ENCODE measurements around the gene SERPINH1.

The SERPINH1 gene

DNA sequence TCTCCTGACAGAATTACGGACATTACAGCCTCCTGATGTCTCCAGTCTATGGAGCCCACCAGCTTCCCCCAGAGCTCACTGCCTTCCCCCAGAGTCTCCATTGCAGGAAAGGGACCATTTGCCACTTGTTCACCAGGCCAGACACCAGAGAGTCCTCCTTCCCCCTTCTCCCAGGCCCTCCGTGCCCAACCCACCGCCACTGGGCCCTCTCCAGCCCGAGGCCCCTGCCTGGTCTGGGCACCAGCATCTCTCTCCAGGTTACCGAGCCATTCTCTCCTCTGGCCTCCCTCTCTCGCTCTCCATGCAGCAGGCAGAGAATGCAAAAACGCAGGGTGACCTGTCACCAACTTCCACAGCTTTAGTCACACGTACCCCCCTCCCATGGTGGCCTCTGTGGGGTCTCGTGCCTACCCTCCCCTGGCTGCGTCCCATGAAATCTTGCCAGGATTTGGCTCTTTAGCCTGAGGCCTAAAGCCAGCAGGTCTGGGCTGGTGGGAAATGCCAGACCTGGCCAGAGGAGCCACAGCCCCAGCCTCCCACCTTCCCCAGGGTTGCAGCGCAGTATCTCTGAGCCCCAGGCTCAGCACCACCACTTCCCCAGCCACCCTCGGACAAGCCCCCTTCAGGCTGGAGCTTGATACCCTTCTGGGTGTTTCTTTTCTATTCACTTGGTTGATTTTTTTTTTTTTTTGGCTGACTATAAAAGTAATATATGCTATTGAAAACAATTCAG lies 6.8 kb upstream of the SERPINH1 start:
- no peak for DNase-seq (ENCODE audit: low read depth, low spot score)

DNA sequence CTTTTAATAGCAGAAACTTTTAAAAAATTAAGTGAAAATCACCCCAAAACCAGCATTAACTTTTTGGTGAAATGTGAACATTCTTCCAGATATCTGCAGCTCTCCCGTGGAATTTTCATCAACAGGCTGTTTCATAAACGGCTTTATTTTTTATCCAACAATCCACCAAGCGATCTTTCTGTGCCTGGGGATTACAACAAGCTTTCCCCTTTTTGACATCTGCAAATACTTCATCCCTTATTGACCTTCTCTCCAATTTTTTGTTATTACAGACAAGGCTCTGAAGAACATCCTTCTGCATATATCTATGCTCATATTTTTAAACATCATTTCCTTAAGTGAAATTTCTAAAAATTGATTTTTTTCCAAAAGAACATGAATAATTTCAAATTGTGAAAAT lies 5.8 kb upstream of the SERPINH1 start:
- no peak for DNase-seq (ENCODE audit: low read depth, low spot score)

DNA sequence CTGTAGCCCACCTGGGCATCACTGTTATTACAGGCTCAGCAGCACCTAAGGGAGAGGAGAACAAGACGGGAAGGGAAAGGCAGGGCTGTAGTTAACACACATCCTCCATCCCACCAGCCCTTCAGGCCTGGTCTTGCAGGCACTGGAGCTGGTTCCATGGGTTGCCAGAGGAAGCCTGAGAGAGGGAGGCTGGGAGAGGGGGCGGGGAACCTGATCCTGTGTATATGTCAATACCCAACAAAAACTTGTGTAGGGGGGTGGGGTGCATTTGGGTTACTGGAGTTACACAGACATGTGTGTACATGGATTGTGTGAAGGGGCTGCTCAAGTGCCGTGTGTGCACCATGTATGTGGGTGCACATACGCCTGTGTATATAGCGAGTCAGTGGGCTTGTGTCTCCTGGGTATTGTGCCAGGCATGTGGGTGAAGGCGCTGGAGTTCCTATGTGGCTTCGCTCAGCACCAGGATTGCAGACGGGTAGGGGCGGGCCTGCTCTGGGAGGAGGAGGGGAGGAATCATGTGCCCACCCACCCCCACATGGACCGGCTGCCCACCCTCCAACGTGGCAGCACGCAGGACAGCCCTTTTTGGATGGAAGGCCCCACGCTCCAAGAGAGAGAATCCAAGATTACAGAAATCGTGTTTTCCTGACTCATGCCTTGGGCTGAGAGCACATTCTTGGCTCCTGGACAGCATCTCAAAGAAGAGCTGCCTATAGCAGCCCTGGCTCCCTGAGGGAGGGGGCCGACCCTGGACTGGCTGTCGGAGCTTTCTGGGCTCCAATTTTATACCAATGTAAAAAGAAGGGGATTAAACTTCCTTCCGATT lies 4.2 kb upstream of the SERPINH1 start:
- no peak for DNase-seq (ENCODE audit: low read depth, low spot score)

DNA sequence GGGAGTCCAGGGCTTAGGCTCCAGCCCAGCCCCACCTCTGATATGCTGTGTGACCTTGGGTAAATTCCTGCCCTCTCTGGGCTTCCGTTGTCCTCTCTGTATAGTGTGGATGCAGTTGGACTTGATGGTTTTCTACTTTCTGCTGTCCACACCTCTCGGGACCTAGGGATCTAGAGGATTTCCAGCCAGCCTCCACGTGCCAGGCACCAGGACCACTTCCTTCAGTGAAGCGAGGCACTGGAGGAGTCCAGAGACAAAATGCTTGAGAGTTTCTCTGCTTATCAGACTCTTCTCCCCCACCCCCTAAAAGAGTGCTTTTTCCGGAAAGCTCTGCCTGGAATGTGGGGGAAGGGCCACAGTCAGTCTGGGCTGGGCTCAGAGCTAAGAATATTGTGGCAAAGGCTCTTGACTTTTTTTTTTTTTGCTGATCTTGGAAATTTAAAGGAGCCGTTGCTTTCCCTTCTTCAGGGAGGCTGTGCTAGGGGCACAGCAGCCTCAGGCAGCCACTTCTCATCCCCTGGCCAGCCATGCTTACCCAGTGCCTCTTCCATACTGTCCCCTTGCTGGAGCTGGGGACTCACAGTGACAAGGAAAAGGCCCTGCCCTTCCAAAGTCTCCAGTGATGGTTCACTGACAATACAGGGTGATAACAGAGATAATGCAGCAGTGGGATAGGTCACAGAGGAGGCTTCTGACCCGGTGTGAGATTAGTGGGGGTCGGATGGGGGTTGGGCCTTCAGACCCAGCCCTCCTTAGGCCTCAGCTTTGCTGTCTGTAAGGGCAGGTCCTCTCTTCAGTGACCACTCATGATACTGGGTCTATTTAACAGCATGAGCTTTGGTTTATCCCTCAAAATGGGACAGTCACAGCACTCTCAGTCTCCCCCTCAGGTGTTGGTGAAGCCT lies 2.9 kb upstream of the SERPINH1 start:
- no peak for DNase-seq (ENCODE audit: low read depth, low spot score)

DNA sequence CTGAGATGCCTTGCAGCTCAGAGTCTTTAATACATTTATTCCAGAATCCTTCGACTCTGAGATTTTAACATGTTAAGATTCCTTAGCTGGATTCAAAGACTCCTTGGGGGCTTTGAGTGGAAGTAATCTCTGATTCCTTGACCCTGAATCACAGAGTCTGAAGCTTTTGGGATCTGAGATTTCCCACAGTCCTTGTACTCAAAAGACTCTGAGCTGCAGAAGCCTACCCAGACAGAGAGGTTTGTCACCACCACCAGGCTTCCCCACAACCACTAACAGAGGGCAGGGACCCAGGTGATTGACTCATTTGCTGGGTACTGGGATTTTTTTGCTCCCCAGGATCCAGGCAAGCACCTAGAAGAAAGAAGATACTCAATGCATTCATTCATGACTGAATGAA lies 1.4 kb upstream of the SERPINH1 start:
- no peak for DNase-seq (ENCODE audit: low read depth, low spot score)

DNA sequence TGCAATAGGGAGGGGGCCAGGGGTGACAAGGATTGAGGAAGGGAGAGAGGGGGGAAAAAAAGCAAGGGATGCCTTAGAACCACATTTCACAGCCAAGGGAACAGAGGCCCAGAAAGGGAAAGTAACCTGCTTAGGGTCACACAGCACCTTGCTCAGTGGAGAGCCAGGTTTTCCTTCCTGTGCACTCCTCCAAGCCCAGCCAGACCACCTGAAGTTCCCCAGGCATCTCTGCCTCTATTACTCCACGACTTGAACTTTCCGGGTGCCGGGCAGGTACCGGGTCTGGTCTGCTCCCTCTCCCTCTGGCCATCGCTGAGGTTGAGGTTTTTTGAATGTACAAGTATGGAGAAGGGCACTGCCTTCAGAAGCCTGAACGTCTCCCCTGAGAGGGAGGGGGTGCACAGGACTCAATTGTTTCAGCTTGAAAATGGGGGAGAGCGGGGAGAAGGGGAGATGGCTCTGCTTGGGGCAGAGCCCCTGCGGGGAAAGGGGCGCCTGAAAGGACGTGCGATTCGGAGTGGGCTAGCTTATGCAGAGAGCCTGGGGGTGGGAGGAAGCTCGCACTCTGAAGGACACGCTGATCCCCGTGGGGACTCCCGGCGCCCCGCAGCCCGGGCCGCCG lies 516 bp upstream of the SERPINH1 start:
- DNase-seq (ENCODE audit: low read depth, low spot score), result no peak

DNA sequence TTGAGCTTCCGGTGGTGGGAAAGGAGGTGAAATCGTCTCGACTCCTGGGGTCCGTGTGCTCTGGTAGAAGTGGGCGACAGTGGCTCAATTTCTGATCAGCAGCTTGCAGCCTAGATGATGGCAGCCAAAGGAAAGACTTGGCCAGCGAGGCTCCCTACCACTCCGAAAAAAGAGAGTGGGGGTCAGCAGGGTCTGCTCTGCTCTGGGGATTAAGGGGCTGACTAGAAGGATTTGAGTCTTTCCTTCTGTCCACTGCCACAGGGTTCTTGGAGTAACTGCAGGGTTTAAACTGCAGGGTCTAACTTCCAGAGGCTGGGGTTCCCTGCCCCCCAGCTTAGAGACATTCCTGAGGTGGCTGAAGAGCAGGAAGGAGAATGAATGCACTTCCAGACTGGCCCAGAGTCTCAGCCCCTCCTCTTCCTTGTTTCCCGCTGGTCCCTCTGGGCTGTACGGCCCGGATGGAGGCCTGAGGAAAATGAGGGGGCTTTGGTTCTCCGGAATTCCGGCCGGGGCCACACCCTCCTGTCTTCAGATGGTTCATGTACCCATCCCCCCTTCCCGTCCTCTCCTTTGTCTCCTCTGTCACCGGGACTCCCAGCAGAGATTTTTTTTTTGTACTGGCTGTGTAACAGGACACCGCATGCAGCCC lies 907 bp downstream of the SERPINH1 start:
- no peak for DNase-seq (ENCODE audit: low read depth, low spot score)

DNA sequence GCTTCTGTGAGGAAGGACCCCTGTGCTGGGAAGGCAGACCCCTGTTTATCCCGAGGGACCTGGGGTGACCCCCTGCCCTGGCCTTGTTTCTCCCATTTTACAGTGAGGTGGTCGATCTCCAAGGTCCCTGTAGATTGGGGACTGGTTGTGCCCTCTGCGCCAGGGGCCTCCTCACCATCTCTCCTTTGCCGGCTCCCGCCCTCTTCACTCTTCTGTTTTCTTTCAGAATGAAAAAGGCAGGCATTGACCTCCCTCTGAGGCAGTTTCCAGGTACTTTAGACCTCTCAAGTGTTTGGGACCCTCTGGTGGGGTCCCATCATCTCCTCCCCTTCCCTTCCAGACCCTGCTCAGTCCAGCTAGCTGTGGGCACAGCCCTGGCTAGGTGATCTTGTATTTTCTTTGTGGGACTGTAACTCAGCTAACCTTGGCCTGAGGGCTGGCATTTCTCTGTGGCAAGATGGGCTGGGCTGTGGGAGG lies 1.5 kb downstream of the SERPINH1 start:
- no peak for DNase-seq (ENCODE audit: low read depth, low spot score)

DNA sequence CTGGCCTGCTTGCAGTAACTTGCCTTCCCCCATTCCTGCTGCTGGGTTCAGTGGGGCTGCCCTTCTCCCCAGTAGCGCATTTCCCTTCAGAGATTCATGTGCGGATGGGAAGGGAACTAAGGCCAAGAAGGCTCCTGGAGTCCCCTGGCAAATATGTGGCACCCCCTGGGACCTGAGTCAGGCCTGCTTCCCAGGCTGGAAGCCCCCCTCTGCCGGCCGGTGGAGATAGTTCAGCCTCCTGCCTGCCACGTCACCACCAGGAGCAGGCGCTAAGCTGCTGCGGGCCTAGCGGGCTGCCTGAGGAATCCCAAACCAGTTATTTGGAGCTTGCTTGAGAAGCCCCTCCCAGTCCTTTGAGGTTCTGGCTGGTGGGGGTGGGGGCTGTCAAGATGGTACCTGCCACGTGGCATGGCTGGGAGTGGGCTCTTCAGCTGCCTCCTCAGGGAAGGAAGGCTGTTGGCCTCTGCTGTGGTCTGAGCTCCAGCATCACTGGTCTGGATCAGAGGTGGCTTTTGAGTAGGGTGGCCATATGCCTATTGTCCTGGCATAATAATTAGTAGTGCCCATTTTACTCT lies 2.0 kb downstream of the SERPINH1 start:
- no peak for DNase-seq (ENCODE audit: low read depth, low spot score)

DNA sequence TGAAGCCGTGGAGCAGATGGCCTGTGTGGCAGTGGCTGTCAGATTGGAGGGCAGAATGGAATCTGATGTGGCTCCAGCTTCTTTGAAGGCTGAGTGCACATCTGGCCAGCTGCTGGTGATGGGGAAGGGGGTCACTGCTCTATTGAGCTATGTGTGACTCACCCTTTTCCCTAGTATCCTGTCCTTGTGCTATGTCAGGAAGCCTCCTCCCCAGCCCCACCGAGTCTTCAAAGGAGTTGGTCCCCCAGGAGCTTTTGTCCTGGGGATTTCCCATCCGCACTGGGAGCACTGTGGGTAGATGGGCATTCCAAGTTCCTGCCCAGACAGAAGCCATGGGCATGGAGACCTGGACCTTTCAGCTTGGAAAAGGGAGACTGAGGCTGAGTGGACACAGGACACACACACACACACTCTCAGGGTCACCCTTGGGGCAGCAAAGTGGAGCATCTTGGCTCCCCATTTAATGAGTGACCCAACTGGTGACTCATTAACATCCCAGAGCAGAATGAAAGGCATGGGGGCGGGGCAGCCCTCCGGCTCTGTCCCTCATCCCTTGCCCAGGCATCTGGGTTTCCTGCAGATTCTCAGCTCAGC lies 3.3 kb downstream of the SERPINH1 start:
- DNase-seq (ENCODE audit: low read depth, low spot score), result no peak

DNA sequence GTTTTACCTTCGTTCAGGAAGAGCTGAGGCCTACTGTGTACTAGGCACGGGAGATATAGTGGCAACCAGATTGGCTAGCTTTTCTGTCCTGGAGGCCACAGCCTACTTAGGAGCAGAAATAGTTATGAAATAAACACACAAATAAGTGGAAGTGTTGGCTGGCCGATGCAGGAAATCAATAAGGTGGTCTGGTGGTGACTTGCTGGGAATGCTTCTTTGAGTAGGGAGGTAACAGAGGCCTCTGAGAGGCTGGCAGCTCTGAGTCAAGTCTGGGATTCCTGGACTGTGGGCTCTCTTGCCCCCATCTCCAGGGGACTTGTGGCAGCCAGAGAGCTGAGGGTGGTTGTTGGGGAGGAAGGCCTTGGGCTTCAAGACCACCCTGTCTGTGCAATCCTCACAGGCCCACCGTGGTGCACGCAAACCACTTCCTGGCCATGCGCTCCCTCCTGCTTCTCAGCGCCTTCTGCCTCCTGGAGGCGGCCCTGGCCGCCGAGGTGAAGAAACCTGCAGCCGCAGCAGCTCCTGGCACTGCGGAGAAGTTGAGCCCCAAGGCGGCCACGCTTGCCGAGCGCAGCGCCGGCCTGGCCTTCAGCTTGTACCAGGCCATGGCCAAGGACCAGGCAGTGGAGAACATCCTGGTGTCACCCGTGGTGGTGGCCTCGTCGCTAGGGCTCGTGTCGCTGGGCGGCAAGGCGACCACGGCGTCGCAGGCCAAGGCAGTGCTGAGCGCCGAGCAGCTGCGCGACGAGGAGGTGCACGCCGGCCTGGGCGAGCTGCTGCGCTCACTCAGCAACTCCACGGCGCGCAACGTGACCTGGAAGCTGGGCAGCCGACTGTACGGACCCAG lies 4.1 kb downstream of the SERPINH1 start:
- no peak for DNase-seq (ENCODE audit: low read depth, low spot score)

DNA sequence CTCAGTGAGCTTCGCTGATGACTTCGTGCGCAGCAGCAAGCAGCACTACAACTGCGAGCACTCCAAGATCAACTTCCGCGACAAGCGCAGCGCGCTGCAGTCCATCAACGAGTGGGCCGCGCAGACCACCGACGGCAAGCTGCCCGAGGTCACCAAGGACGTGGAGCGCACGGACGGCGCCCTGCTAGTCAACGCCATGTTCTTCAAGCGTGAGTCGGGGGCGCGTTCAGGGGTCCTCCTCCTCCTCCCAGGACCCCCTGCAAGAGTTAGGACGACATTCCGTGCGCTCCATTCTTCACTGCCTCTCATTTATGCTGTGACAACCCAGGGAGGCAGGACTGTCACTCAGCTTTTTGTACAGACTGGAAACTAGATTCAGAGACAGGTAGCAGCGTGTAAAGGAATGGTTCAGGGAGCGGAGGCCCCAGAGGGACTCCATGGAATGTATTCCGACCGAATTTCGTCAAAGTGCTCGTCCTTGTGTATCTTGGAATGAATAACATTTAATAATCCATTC lies 4.8 kb downstream of the SERPINH1 start:
- DNase-seq (ENCODE audit: low read depth, low spot score), result no peak

DNA sequence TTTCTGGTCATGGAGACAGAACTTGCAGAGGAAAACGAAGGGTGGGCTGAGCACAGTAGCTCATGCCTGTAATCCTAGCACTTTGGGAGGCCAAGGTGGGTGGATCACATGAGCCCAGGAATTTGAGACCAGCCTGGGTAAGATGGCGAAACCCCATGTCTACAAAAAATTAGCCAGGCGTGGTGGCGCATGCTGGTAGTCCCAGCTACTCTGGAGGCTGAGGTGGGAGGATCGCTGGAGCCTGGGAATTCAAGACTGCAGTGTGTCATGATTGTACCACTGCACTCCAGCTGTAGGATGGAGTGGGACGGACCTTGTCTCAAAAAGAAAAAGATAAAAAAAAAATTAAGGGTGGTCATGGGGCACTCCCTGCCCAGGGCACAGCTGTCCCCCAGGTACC lies 5.9 kb downstream of the SERPINH1 start:
- DNase-seq (ENCODE audit: low read depth, low spot score), result no peak

DNA sequence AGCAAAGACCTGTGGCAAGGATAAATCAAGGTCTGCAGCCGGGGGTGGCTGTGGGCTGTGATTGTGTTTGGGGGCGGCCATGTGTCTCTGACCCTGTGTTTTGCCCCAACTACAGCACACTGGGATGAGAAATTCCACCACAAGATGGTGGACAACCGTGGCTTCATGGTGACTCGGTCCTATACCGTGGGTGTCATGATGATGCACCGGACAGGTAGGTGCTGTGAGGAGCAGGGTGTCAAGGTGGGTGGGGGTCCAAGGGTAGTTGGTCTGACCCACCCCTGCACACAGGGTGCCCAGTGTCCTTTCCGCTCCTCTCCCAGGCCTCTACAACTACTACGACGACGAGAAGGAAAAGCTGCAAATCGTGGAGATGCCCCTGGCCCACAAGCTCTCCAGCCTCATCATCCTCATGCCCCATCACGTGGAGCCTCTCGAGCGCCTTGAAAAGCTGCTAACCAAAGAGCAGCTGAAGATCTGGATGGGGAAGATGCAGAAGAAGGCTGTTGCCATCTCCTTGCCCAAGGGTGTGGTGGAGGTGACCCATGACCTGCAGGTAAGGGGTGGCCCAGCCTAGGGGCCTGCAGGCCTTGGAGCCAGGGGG lies 6.7 kb downstream of the SERPINH1 start:
- DNase-seq (ENCODE audit: low read depth, low spot score), result no peak

DNA sequence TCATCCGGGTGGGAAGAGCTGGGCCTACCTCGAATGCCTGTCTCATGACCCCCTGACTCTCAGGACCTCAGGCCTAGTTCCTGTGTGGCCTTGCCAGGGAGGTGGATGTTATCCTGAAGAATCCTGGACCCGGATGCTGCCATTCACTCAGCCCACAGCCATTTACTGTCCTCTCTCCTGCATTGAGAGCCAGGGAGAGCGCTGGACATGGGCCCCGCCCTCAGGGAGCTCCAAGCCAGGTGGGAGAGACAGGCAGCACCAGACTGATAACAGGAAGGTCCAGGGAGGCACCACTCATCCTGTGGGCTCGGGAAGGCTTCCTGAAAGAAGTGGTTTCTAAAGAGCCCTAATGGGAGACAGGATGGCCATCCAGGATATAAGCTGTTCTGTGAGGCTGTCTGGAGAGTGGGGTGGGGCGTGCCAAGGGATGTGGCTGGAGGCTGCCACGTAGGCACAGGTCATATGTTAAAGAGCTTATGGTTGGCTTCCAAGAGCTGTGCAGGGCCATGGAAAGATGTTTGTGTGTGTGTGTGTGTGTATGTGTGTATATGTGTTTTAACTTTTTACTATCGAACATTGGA lies 8.6 kb downstream of the SERPINH1 start:
- no peak for DNase-seq (ENCODE audit: low read depth, low spot score)

DNA sequence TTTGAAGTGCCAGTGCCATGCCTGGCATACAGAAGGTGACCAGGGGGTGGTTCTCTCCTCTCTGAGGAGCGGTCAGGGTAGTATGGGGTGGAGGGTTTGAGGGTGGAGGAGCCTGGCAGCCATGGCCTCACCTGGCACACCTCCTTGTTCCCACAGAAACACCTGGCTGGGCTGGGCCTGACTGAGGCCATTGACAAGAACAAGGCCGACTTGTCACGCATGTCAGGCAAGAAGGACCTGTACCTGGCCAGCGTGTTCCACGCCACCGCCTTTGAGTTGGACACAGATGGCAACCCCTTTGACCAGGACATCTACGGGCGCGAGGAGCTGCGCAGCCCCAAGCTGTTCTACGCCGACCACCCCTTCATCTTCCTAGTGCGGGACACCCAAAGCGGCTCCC lies 9.6 kb downstream of the SERPINH1 start:
- DNase-seq (ENCODE audit: low read depth, low spot score), result no peak

DNA sequence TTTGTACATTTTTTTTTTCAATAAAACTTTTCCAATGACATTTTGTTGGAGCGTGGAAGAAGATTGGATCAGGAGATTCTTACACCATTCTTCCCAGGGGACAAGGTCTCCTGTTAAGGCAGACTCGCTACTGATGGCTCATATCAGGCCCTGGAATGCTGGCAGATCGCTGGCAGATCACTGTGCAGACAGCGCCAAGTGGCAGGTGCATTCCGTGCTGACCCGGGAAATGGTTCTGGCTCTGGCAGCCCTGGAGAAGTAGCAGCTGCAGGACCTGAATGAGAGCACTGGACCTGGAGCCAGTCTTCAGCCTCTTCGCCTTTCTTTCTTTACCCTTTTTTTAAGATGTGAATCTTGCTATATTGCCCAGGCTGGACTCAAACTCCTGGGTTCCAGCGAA lies 10.7 kb downstream of the SERPINH1 start:
- no peak for DNase-seq (ENCODE audit: low read depth, low spot score)

All from smooth muscle cell of the brain vasculature (primary cell).